ENCODE measurements around the gene ARL2BP. TPM values are rescaled to one million over a fixed set of nuclear protein-coding genes. Genes with fewer than 3 reads are reported as not detected.

ARL2BP gene
- total RNA-seq, 1 donor: 85.8 TPM

DNA sequence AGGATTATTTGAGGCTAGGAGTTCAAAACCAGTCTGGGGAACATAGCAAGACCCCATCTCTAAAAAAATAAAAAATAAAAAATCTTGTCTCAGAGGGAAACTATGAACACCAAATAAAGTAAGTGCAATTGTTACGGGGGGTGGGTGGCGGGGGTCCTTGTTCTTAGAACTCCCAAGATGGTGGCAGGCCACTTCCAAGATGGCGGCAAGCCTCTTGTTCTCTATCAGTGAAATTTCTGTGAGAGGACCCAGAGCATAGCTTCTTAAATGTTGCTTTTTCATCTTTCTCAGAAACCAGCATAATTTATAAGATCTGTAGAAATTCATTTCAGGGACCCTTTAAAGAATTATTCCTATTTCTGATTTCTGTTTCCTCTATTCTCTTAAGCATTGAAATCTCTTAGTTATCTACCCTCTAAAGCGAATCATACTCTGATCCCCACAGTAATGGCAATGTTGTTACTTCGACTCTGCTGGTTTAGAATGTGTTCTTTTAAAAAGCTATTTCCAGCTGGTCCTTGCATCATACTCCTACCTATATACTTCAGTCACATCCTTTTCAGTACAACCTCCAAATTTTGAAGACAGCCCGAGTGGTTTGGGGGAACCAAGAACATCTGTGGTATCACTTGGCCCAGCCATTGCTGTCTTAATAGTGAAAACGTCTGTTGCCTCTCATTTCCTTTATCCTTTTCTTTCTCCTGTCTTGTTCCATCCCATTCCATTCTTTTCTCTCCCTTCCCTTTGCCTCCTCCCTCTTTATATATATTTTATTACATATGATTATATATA lies 42.8 kb upstream of the ARL2BP start:
- Histone ChIP-seq H4K20me1 (ENCODE audit: insufficient read depth, low read length) (peaks cover 2% of the 10 kb centered on the region), H3K36me3 (ENCODE audit: insufficient read depth, low read length) (peaks cover 24% of the 10 kb centered on the region), H3K79me2 (ENCODE audit: insufficient read depth, low read length) (peaks cover 57% of the 10 kb centered on the region), H3K9me3 (ENCODE audit: low read depth, low read length) (no peaks in the 10 kb centered on the region), H3K4me1 (ENCODE audit: insufficient read depth, low read length) (peaks cover 3% of the 10 kb centered on the region), H3K27ac (ENCODE audit: low read depth, low read length) (peak overlapping the region; percentile 8), H3K4me3 (ENCODE audit: insufficient read depth, low read length) (no peak overlapping the region), H2AFZ (ENCODE audit: low read length) (no peak overlapping the region), H3K4me2 (ENCODE audit: insufficient read depth, low read length) (no peak overlapping the region), H3K27me3 (ENCODE audit: insufficient read depth, low read length) (no peaks in the 10 kb centered on the region)
- TF ChIP-seq, protein P1, sequence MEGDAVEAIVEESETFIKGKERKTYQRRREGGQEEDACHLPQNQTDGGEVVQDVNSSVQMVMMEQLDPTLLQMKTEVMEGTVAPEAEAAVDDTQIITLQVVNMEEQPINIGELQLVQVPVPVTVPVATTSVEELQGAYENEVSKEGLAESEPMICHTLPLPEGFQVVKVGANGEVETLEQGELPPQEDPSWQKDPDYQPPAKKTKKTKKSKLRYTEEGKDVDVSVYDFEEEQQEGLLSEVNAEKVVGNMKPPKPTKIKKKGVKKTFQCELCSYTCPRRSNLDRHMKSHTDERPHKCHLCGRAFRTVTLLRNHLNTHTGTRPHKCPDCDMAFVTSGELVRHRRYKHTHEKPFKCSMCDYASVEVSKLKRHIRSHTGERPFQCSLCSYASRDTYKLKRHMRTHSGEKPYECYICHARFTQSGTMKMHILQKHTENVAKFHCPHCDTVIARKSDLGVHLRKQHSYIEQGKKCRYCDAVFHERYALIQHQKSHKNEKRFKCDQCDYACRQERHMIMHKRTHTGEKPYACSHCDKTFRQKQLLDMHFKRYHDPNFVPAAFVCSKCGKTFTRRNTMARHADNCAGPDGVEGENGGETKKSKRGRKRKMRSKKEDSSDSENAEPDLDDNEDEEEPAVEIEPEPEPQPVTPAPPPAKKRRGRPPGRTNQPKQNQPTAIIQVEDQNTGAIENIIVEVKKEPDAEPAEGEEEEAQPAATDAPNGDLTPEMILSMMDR (IDR thresholded peaks at IDR 0.05; ENCODE audit: extremely low read depth, low read depth, low read length): no peak
- DNase-seq (ENCODE audit: insufficient read length, low spot score, missing footprints): no peak

DNA sequence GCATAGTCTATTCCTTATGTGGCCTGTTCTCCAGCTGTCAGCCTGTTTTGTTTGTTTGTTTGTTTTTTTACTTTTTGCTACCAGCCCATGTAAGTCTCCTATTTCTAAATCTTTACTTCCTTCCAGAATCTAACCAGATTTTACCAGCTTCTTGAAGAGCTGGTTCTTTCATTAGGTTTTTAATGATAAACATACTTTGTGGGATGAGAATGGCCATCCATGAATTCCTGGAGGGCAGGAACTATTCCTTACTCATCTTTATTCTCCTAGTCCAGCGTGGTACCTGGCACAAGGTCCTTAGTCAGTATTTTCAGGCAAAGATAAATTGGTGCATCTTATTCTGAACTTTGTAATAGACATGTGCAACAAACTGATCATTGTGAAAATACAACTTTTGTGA lies 41.6 kb upstream of the ARL2BP start:
- Histone ChIP-seq H4K20me1 (ENCODE audit: insufficient read depth, low read length) (peaks cover 2% of the 10 kb centered on the region), H3K36me3 (ENCODE audit: insufficient read depth, low read length) (peaks cover 31% of the 10 kb centered on the region), H3K4me1 (ENCODE audit: insufficient read depth, low read length) (peaks cover 3% of the 10 kb centered on the region), H3K4me2 (ENCODE audit: insufficient read depth, low read length) (no peak overlapping the region), H3K4me3 (ENCODE audit: insufficient read depth, low read length) (no peak overlapping the region), H3K79me2 (ENCODE audit: insufficient read depth, low read length) (peaks cover 46% of the 10 kb centered on the region), H3K9me3 (ENCODE audit: low read depth, low read length) (no peaks in the 10 kb centered on the region), H3K27me3 (ENCODE audit: insufficient read depth, low read length) (no peaks in the 10 kb centered on the region), H2AFZ (ENCODE audit: low read length) (no peak overlapping the region), H3K27ac (ENCODE audit: low read depth, low read length) (no peak overlapping the region)
- TF ChIP-seq, protein P1 (IDR thresholded peaks at IDR 0.05; ENCODE audit: extremely low read depth, low read depth, low read length): no peak
- DNase-seq (ENCODE audit: insufficient read length, low spot score, missing footprints): no peak

DNA sequence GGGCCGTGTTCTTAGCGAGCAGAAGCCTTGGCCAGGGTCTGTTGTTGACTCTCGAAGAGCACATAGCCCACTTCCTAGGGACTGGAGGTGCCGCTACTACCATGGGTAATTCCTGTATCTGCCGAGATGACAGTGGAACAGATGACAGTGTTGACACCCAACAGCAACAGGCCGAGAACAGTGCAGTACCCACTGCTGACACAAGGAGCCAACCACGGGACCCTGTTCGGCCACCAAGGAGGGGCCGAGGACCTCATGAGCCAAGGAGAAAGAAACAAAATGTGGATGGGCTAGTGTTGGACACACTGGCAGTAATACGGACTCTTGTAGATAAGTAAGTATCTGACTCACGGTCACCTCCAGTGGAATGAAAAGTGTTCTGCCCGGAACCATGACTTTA lies 40.4 kb upstream of the ARL2BP start:
- no peak overlapping the region for H3K4me3 ChIP-seq (ENCODE audit: insufficient read depth, low read length)
- no peaks in the 10 kb centered on the region for H4K20me1 ChIP-seq (ENCODE audit: insufficient read depth, low read length)
- H3K4me2 ChIP-seq (ENCODE audit: insufficient read depth, low read length): no peak overlapping the region
- H3K9me3 ChIP-seq (ENCODE audit: low read depth, low read length): no peaks in the 10 kb centered on the region
- peaks cover 36% of the 10 kb centered on the region for H3K79me2 ChIP-seq (ENCODE audit: insufficient read depth, low read length)
- peaks cover 39% of the 10 kb centered on the region for H3K36me3 ChIP-seq (ENCODE audit: insufficient read depth, low read length)
- no peak overlapping the region for H3K27ac ChIP-seq (ENCODE audit: low read depth, low read length)
- TF ChIP-seq, protein P1 (IDR thresholded peaks at IDR 0.05; ENCODE audit: extremely low read depth, low read depth, low read length): no peak
- H2AFZ ChIP-seq (ENCODE audit: low read length): no peak overlapping the region
- no peak for DNase-seq (ENCODE audit: insufficient read length, low spot score, missing footprints)
- no peaks in the 10 kb centered on the region for H3K27me3 ChIP-seq (ENCODE audit: insufficient read depth, low read length)
- H3K4me1 ChIP-seq (ENCODE audit: insufficient read depth, low read length): no peaks in the 10 kb centered on the region

DNA sequence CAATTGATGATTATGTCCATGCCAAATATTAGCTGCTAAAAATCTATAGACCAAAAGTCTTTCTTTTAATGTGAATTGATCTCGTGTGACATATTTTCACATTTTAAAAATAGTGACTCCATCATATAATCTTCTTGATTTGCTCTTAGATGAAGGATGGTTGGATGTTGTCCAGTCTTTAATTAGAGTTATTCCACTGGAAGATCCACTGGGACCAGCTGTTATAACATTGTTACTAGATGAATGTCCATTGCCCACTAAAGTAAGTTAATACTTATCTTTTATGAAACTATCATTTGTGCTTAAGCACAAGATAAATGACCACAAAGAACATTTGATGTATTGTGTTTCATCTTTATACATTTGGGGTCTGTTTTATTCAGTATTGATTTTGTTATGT lies 36.1 kb upstream of the ARL2BP start:
- peaks cover 17% of the 10 kb centered on the region for H3K79me2 ChIP-seq (ENCODE audit: insufficient read depth, low read length)
- no peak overlapping the region for H3K4me3 ChIP-seq (ENCODE audit: insufficient read depth, low read length)
- H2AFZ ChIP-seq (ENCODE audit: low read length): no peak overlapping the region
- H3K4me1 ChIP-seq (ENCODE audit: insufficient read depth, low read length): no peaks in the 10 kb centered on the region
- no peak overlapping the region for H3K27ac ChIP-seq (ENCODE audit: low read depth, low read length)
- H3K27me3 ChIP-seq (ENCODE audit: insufficient read depth, low read length): no peaks in the 10 kb centered on the region
- peaks cover 57% of the 10 kb centered on the region for H3K36me3 ChIP-seq (ENCODE audit: insufficient read depth, low read length)
- H4K20me1 ChIP-seq (ENCODE audit: insufficient read depth, low read length): no peaks in the 10 kb centered on the region
- H3K9me3 ChIP-seq (ENCODE audit: low read depth, low read length): no peaks in the 10 kb centered on the region
- TF ChIP-seq, protein P1 (IDR thresholded peaks at IDR 0.05; ENCODE audit: extremely low read depth, low read depth, low read length): no peak
- no peak for DNase-seq (ENCODE audit: insufficient read length, low spot score, missing footprints)
- H3K4me2 ChIP-seq (ENCODE audit: insufficient read depth, low read length): no peak overlapping the region
